GM12892 (cell line): ENCODE results near the gene CDKN2A.

Source experiments
- POLR2A ChIP-seq: IDR thresholded peaks from 2 replicates; pipeline ENCODE4 v1.6.1; 2011; ENCODE audit warnings: low read depth, low read length, control low read depth
- TAF1 ChIP-seq: IDR thresholded peaks from 2 replicates; pipeline ENCODE4 v1.6.1; 2011; ENCODE audit warnings: low read depth, mild to moderate bottlenecking, control low read depth, low read length, borderline replicate concordance

GRCh38 chr9:21961569-21961968 is 32.6 kb downstream of the CDKN2A start:
- TF ChIP-seq TAF1 (no peak), POLR2A (no peak)
